HL-60 (cell line): ENCODE measurements around the gene KRTAP5-3.

Experiments
- DNase-seq, 2 experiments: peaks; one replicate each; pipeline ENCODE4 v3.0.0-alpha.2; 2010 to 2020; ENCODE audit warnings: low read depth in 1 of 2, low spot score in 1 of 2
- H3K27ac ChIP-seq: fragments of 250-450 bp; sonication (Bioruptor Pico); replicated peaks from 2 replicates; pipeline ENCODE4 v1.5.1; 2020; ENCODE audit warnings: mild to moderate bottlenecking, moderate library complexity
- H3K27me3 ChIP-seq: fragments of 250-450 bp; sonication (Bioruptor Pico); 2 replicates; pipeline ENCODE4 v1.5.1; 2021; ENCODE audit warnings: mild to moderate bottlenecking, moderate library complexity; ENCODE audit not compliant: insufficient read depth, poor library complexity, severe bottlenecking
- H3K4me3 ChIP-seq: replicated peaks from 2 replicates; pipeline ENCODE4 v1.5.1; 2011; ENCODE audit warnings: mild to moderate bottlenecking, control low read depth, low read length; ENCODE audit not compliant: insufficient read depth
- GABPA ChIP-seq: IDR thresholded peaks from 2 replicates; pipeline ENCODE4 v1.6.1; 2012; ENCODE audit warnings: low read depth
- POLR2AphosphoS5 ChIP-seq: IDR thresholded peaks from 2 replicates; pipeline ENCODE4 v1.6.1; 2012; ENCODE audit warnings: low read depth
- SPI1 ChIP-seq: IDR thresholded peaks from 2 replicates; pipeline ENCODE4 v1.6.1; 2012; ENCODE audit warnings: low read depth, mild to moderate bottlenecking, borderline replicate concordance
- TF ChIP-seq, protein P1 (sequence below): IDR thresholded peaks from one replicate; pipeline ENCODE4 v1.5.1; 2011; ENCODE audit warnings: low read length, control low read depth, inconsistent platforms; ENCODE audit not compliant: insufficient read depth
- TF ChIP-seq, protein P2 (sequence below): IDR thresholded peaks from 2 replicates; pipeline ENCODE4 v1.6.1; 2012; ENCODE audit warnings: low read depth; ENCODE audit not compliant: insufficient replicate concordance

The KRTAP5-3 gene

DNA sequence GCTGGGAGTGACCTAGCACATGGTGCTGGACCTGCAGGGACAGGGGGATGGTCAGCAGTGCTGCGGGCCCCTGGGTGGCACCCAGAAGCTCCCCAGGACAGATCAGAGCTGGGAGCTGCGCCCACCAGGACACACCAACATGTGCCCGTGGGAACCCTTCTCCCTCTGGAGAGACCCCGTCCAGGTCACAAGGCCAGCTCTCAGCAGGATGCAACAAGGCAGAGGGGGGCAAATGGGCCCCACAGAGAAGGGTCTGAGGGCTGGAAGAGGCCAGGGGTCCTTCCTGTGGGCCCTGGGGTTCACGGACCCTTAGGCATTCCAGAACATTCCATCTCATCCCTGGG is 42.4 kb downstream of the KRTAP5-3 start:
- H3K27me3 ChIP-seq = peaks cover 35% of the 10 kb centered on the region
- TF ChIP-seq, protein P1, sequence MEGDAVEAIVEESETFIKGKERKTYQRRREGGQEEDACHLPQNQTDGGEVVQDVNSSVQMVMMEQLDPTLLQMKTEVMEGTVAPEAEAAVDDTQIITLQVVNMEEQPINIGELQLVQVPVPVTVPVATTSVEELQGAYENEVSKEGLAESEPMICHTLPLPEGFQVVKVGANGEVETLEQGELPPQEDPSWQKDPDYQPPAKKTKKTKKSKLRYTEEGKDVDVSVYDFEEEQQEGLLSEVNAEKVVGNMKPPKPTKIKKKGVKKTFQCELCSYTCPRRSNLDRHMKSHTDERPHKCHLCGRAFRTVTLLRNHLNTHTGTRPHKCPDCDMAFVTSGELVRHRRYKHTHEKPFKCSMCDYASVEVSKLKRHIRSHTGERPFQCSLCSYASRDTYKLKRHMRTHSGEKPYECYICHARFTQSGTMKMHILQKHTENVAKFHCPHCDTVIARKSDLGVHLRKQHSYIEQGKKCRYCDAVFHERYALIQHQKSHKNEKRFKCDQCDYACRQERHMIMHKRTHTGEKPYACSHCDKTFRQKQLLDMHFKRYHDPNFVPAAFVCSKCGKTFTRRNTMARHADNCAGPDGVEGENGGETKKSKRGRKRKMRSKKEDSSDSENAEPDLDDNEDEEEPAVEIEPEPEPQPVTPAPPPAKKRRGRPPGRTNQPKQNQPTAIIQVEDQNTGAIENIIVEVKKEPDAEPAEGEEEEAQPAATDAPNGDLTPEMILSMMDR = no peak
- TF ChIP-seq GABPA = no peak
- no peak for DNase-seq
- H3K27ac ChIP-seq = no peak overlapping the region
- H3K4me3 ChIP-seq = no peak overlapping the region

DNA sequence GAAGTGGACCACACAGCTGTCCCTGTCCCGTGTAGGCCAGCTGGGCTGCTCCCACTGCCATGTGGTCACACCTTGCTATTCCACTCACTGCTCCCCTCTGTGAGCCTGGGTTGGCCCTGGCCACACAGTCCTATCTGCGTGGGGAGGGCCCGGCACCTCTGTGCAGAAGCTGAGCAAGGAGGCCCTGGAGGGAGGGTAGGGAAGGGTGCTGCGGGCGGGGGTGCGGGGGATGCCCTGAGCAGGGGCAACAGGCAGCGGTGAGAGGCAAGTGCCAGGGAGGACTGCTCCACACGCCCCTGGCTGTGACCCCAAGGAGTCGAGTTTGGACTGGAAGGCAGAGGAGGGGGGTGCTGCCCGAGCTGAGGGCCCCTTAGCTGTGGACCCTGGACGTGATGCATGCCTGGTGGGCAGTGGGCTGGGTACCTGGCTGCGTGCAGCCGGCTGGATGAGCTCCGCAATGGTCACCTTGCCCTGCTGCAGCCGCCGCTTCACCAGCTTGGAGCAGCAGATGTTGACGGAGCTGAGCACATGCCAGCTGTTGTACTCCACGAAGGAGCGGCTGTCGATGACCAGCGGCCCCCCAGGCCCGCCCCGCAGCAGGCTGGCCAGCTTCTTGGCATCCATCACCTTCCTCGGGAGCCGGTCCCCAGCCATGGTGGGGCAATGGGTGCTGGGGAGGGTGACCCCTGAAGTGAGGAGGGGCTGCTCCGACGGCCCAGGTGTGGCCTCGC is 42.9 kb downstream of the KRTAP5-3 start:
- Histone ChIP-seq H3K4me3 (no peak overlapping the region), H3K27ac (no peak overlapping the region), H3K27me3 (peaks cover 32% of the 10 kb centered on the region)
- DNase-seq = no peak
- TF ChIP-seq, protein P1 = no peak
- TF ChIP-seq, protein P2, sequence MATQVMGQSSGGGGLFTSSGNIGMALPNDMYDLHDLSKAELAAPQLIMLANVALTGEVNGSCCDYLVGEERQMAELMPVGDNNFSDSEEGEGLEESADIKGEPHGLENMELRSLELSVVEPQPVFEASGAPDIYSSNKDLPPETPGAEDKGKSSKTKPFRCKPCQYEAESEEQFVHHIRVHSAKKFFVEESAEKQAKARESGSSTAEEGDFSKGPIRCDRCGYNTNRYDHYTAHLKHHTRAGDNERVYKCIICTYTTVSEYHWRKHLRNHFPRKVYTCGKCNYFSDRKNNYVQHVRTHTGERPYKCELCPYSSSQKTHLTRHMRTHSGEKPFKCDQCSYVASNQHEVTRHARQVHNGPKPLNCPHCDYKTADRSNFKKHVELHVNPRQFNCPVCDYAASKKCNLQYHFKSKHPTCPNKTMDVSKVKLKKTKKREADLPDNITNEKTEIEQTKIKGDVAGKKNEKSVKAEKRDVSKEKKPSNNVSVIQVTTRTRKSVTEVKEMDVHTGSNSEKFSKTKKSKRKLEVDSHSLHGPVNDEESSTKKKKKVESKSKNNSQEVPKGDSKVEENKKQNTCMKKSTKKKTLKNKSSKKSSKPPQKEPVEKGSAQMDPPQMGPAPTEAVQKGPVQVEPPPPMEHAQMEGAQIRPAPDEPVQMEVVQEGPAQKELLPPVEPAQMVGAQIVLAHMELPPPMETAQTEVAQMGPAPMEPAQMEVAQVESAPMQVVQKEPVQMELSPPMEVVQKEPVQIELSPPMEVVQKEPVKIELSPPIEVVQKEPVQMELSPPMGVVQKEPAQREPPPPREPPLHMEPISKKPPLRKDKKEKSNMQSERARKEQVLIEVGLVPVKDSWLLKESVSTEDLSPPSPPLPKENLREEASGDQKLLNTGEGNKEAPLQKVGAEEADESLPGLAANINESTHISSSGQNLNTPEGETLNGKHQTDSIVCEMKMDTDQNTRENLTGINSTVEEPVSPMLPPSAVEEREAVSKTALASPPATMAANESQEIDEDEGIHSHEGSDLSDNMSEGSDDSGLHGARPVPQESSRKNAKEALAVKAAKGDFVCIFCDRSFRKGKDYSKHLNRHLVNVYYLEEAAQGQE = no peak
- no peak for TF ChIP-seq GABPA
- no peak for TF ChIP-seq SPI1
- no peak for TF ChIP-seq POLR2AphosphoS5

DNA sequence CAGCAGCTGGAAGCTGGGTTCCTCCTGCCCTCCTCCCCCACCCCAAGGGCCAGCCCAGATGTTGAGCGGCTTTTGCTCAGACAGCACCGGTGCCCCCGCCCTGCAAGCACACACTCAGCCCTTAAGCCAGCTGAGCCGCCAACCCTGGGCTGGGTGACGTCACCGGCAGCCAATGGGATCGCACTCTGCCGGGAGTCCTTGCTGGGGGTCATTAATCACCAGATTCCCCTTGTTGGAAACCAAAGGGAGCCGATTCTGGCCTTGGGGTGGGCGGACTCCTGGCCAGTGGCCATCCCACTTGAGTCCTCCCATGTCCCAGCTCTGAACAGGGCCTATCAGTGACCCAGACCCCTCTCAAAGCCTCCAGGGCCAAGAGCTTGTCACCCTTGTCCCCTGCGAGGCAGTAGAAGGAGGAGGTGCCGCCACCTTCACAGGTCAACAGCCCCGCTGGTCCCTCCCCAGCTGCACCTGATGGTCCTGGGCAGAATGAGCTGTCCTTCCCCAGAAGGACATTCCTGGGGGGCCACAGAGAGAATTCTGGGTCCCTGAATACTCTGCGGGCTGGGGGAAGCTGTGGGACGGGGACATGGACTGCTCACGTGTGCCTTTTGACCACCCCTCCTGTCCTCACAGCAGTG is 43.6 kb downstream of the KRTAP5-3 start:
- Histone ChIP-seq H3K27me3 (peaks cover 29% of the 10 kb centered on the region), H3K27ac (no peak overlapping the region), H3K4me3 (no peak overlapping the region)
- TF ChIP-seq, protein P1 = no peak
- TF ChIP-seq SPI1 = no peak
- TF ChIP-seq, protein P2 = no peak
- no peak for TF ChIP-seq GABPA
- no peak for TF ChIP-seq POLR2AphosphoS5
- DNase-seq = no peak
